Vagina (tissue), 2 donors: Measurements from ENCODE around the gene FITM2.

Experiments used
- POLR2A ChIP-seq, 2 donors: fragments of 450-650 bp; IDR thresholded peaks; one replicate each; pipeline ENCODE4 v1.6.1; 2017; ENCODE audit warnings: antibody characterized with exemption in 2 of 2, mild to moderate bottlenecking in 2 of 2, moderate library complexity in 2 of 2
- POLR2AphosphoS5 ChIP-seq, 2 donors: sonication (generic); formaldehyde crosslinking; IDR thresholded peaks; one replicate each; pipeline ENCODE4 v1.9.0; 2017; ENCODE audit warnings: antibody characterized with exemption in 2 of 2, mild to moderate bottlenecking in 2 of 2, low read depth in 1 of 2; ENCODE audit not compliant: insufficient read depth in 1 of 2
- TF ChIP-seq, protein P1 (sequence below), 3 experiments: fragments of 450-650 bp in 2 of 3; fragments of 200-600 bp in 1 of 3; sonication (generic) in 1 of 3; IDR thresholded peaks; one replicate each; pipeline ENCODE4 v1.5.1; 2017 to 2019; ENCODE audit warnings: antibody characterized with exemption in 3 of 3, mild to moderate bottlenecking in 2 of 3, moderate library complexity in 2 of 3

DNA sequence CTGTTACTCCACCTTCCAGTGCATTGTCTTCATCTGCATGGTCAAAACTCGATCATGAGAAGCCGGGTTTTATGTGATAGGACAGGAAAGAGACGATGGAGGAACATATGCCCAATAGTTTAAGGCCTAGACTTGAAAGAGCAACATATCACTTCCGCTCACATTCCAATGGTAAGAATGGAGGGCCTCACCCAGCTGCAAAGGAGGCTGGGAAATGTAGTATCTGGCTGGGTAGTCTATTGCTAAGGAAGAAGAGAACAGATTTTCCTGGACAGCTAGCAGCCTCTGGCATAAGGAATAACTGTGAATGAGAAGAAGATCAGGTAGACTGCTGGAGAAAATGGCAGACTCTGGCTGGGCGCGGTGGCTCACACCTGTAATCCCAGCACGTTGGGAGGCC is 19.2 kb downstream of the FITM2 start:
- TF ChIP-seq, protein P1, sequence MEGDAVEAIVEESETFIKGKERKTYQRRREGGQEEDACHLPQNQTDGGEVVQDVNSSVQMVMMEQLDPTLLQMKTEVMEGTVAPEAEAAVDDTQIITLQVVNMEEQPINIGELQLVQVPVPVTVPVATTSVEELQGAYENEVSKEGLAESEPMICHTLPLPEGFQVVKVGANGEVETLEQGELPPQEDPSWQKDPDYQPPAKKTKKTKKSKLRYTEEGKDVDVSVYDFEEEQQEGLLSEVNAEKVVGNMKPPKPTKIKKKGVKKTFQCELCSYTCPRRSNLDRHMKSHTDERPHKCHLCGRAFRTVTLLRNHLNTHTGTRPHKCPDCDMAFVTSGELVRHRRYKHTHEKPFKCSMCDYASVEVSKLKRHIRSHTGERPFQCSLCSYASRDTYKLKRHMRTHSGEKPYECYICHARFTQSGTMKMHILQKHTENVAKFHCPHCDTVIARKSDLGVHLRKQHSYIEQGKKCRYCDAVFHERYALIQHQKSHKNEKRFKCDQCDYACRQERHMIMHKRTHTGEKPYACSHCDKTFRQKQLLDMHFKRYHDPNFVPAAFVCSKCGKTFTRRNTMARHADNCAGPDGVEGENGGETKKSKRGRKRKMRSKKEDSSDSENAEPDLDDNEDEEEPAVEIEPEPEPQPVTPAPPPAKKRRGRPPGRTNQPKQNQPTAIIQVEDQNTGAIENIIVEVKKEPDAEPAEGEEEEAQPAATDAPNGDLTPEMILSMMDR (IDR thresholded peaks at IDR 0.05), result no peak
- TF ChIP-seq POLR2AphosphoS5 (IDR thresholded peaks at IDR 0.05; ENCODE audit: insufficient read depth in 1 of 2, low read depth in 1 of 2), result no peak
- TF ChIP-seq POLR2A (IDR thresholded peaks at IDR 0.05), result no peak
